Muscle of leg (tissue), 16 donors: Measurements from ENCODE around the gene PARVB. TPM values are rescaled to one million over a fixed set of nuclear protein-coding genes. Genes with fewer than 3 reads are reported as not detected.

Experiments used
- DNase-seq: peaks from one replicate; pipeline ENCODE4 v3.0.0; 2013
- H3K27ac ChIP-seq: one replicate; pipeline ENCODE4 v1.5.1; 2013; ENCODE audit warnings: mild to moderate bottlenecking, low read length, control low read depth
- H3K27me3 ChIP-seq: one replicate; pipeline ENCODE4 v1.6.1; 2013; ENCODE audit warnings: low read length; ENCODE audit not compliant: control insufficient read depth, insufficient read depth
- H3K36me3 ChIP-seq: one replicate; pipeline ENCODE4 v1.6.1; 2013; ENCODE audit warnings: low read length; ENCODE audit not compliant: control insufficient read depth, insufficient read depth
- H3K4me1 ChIP-seq: one replicate; pipeline ENCODE4 v1.6.1; 2013; ENCODE audit warnings: low read length; ENCODE audit not compliant: control insufficient read depth, insufficient read depth
- H3K4me3 ChIP-seq: one replicate; pipeline ENCODE4 v1.5.1; 2013; ENCODE audit warnings: low read length, control low read depth
- H3K9me3 ChIP-seq: replicated peaks from 2 replicates; pipeline ENCODE4 v1.6.1; 2013; ENCODE audit warnings: low read depth, low read length; ENCODE audit not compliant: control insufficient read depth
- WGBS: methylation state at CpG from one replicate; pipeline ENCODE4 v1.1.5; 2013; ENCODE audit warnings: missing lambda C conversion rate; ENCODE audit not compliant: insufficient coverage; 5-methylcytosine and 5-hydroxymethylcytosine counted together
- long read RNA-seq, 11 donors: transcript quantifications; one replicate each; lab custom pipeline, GENCODE V29; 2026
- polyA plus RNA-seq, 8 donors: library from polyadenylated mRNA; unstranded; fragments of 120-200 nt; gene quantifications; one replicate each; pipeline versions ENCODE4 v1.2.1 to v1.2.3, GENCODE V29; 2013; ENCODE audit warnings: inconsistent platforms in 1 of 8, low replicate concordance in 1 of 8; ENCODE audit not compliant: insufficient read length in 8 of 8, insufficient read depth in 1 of 8
- total RNA-seq: library from RNA; stranded (reverse); fragments of 120-200 nt; gene quantifications from one replicate; pipeline ENCODE4 v1.2.4, GENCODE V29; 2013

Gene PARVB
- total RNA-seq (42.7 TPM), polyA plus RNA-seq (10 to 100 TPM; 31.5 to 52.0 (median 44.0) TPM)
- long read RNA-seq, donor 1, full-length matches to known transcripts = 9 of 14 reads
- long read RNA-seq, donor 1, partial matches to known transcripts = 5 of 14 reads
- long read RNA-seq, donor 1, other reads (novel, unspliced or antisense) = 0 of 14 reads
- long read RNA-seq, donor 2, full-length matches to known transcripts = 1 of 1 reads
- long read RNA-seq, donor 2, partial matches to known transcripts = 0 of 1 reads
- long read RNA-seq, donor 2, other reads (novel, unspliced or antisense) = 0 of 1 reads
- long read RNA-seq, donor 3, full-length matches to known transcripts = 12 of 18 reads
- long read RNA-seq, donor 3, partial matches to known transcripts = 6 of 18 reads
- long read RNA-seq, donor 3, other reads (novel, unspliced or antisense) = 0 of 18 reads
- long read RNA-seq, donor 4, full-length matches to known transcripts = 9 of 14 reads
- long read RNA-seq, donor 4, partial matches to known transcripts = 5 of 14 reads
- long read RNA-seq, donor 4, other reads (novel, unspliced or antisense) = 0 of 14 reads
- long read RNA-seq, donor 5, full-length matches to known transcripts = 17 of 33 reads
- long read RNA-seq, donor 5, partial matches to known transcripts = 16 of 33 reads
- long read RNA-seq, donor 5, other reads (novel, unspliced or antisense) = 0 of 33 reads
- long read RNA-seq, donor 6, full-length matches to known transcripts = 17 of 33 reads
- long read RNA-seq, donor 6, partial matches to known transcripts = 11 of 33 reads
- long read RNA-seq, donor 6, other reads (novel, unspliced or antisense) = 5 of 33 reads
- long read RNA-seq, donor 7, full-length matches to known transcripts = 11 of 16 reads
- long read RNA-seq, donor 7, partial matches to known transcripts = 5 of 16 reads
- long read RNA-seq, donor 7, other reads (novel, unspliced or antisense) = 0 of 16 reads
- long read RNA-seq, donor 8, full-length matches to known transcripts = 1 of 1 reads
- long read RNA-seq, donor 8, partial matches to known transcripts = 0 of 1 reads
- long read RNA-seq, donor 8, other reads (novel, unspliced or antisense) = 0 of 1 reads
- long read RNA-seq, donor 9, full-length matches to known transcripts = 8 of 8 reads
- long read RNA-seq, donor 9, partial matches to known transcripts = 0 of 8 reads
- long read RNA-seq, donor 9, other reads (novel, unspliced or antisense) = 0 of 8 reads
- long read RNA-seq, donor 10, full-length matches to known transcripts = 10 of 10 reads
- long read RNA-seq, donor 10, partial matches to known transcripts = 0 of 10 reads
- long read RNA-seq, donor 10, other reads (novel, unspliced or antisense) = 0 of 10 reads
- long read RNA-seq, donor 11, full-length matches to known transcripts = 6 of 6 reads
- long read RNA-seq, donor 11, partial matches to known transcripts = 0 of 6 reads
- long read RNA-seq, donor 11, other reads (novel, unspliced or antisense) = 0 of 6 reads

- 1% methylated on average over 78 of the region's 83 CpGs for WGBS
- Histone ChIP-seq H3K36me3 (no peaks in the 10 kb centered on the region), H3K9me3 (no peaks in the 10 kb centered on the region), H3K4me3 (peak within 1 kb of the TSS; percentile 66), H3K27me3 (no peaks in the 10 kb centered on the region), H3K4me1 (peaks cover 55% of the 10 kb centered on the region), H3K27ac (peak within 1 kb of the TSS; percentile 96)
- DNase-seq = peak; percentile 49
These were observed at the start of gene PARVB for GRCh38 chr22:44024288-44024921. Gene PARVB (plus strand): TSS chr22:44024302. CDS start chr22:44024340, 38 bp downstream.

GRCh38 chr22:43975041-43975440 is 49.1 kb upstream of the PARVB start:
- Histone ChIP-seq H3K9me3 (no peaks in the 10 kb centered on the region), H3K36me3 (peaks cover 79% of the 10 kb centered on the region), H3K4me1 (no peaks in the 10 kb centered on the region), H3K27ac (no peak overlapping the region), H3K4me3 (no peak overlapping the region), H3K27me3 (no peaks in the 10 kb centered on the region)
- WGBS = 0% methylated on average over 1 of the region's 4 CpGs
- no peak for DNase-seq

GRCh38 chr22:43976861-43977795 is 47.0 kb upstream of the PARVB start:
- H3K27me3 ChIP-seq = no peaks in the 10 kb centered on the region
- no peaks in the 10 kb centered on the region for H3K4me1 ChIP-seq
- DNase-seq = no peak
- 95% methylated on average over 16 of the region's 19 CpGs for WGBS
- H3K36me3 ChIP-seq = peaks cover 78% of the 10 kb centered on the region
- H3K9me3 ChIP-seq = no peaks in the 10 kb centered on the region
- no peak overlapping the region for H3K4me3 ChIP-seq
- no peak overlapping the region for H3K27ac ChIP-seq

DNA sequence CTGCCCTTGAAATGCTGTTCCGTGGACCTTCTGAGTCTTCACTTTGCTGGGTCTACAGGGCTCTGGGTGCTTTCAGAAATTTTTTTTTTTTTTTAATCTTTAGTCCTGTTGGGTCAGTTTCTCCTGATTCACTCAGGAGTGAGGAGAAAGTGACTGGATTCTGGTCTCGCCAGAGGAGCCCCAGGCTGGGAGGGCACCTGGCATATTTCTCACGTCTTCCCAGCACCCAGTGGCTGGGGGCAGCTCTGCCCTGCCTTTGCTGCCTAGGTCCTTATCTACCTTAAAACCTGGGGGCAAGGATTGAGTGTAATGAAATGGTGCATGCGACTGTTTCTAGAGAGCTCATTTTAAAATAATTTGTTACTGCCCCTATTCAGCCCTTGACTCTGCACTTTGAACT is 45.5 kb upstream of the PARVB start:
- no CpG with 5 or more reads among the region's 4 CpGs for WGBS
- Histone ChIP-seq H3K36me3 (peaks cover 74% of the 10 kb centered on the region), H3K4me1 (no peaks in the 10 kb centered on the region), H3K9me3 (no peaks in the 10 kb centered on the region), H3K27me3 (no peaks in the 10 kb centered on the region), H3K4me3 (no peak overlapping the region), H3K27ac (no peak overlapping the region)
- no peak for DNase-seq

DNA sequence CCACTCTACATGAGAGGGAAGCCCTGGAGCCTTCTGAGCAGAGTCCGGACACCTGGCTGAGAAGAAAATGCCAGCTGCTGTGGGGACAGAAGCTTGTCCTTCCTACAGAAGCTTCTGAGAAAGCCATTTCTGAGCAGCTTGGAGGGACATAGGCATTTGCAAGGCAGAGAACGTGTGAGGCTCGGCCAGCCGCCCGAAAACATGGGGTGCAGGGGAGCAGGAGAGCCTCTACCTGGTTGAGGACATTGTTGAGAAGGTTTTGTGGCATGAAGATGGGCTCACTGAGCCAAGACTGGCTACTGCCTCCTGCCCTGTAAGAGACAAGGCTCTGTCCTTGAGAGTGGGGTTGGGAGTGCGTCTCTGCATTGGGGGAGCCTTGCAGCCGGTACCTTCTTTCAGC is 43.5 kb upstream of the PARVB start:
- Histone ChIP-seq H3K4me3 (no peak overlapping the region), H3K27ac (no peak overlapping the region), H3K4me1 (no peaks in the 10 kb centered on the region), H3K9me3 (no peaks in the 10 kb centered on the region), H3K27me3 (no peaks in the 10 kb centered on the region), H3K36me3 (peaks cover 65% of the 10 kb centered on the region)
- WGBS = 94% methylated on average over 7 of the region's 7 CpGs
- no peak for DNase-seq

DNA sequence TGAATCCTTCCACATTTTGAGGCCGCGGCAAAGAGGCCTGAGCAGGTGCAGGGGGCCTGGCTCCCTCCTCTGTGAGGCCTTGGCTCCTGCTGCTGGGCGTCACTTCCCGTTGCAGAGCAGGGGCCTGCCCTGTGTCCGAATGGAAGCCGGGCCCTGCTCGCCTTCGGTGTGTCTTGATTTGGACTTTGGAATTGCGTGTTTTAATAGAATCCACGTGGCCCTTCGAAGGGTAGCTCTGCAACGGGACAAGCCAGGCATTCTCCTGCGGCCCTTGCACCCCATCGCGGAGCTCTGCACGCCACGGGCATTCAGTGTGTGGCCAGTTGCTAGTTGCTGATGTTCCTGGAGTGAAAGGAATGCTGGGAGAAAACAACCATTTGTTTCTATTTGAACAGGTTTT is 43.1 kb upstream of the PARVB start:
- H3K4me3 ChIP-seq = no peak overlapping the region
- 94% methylated on average over 17 of the region's 17 CpGs for WGBS

GRCh38 chr22:43983808-43984207 is 40.3 kb upstream of the PARVB start:
- H3K4me3 ChIP-seq = no peak overlapping the region
- 97% methylated on average over 12 of the region's 16 CpGs for WGBS
- no peak overlapping the region for H3K27ac ChIP-seq
- peaks cover 5% of the 10 kb centered on the region for H3K4me1 ChIP-seq
- no peaks in the 10 kb centered on the region for H3K9me3 ChIP-seq
- H3K27me3 ChIP-seq = no peaks in the 10 kb centered on the region
- peaks cover 41% of the 10 kb centered on the region for H3K36me3 ChIP-seq
- DNase-seq = no peak

More for the DNA sequence above, 43.1 kb upstream of the PARVB start:
- no peak overlapping the region for H3K27ac ChIP-seq
- no peaks in the 10 kb centered on the region for H3K9me3 ChIP-seq
- DNase-seq = no peak
- no peaks in the 10 kb centered on the region for H3K27me3 ChIP-seq
- H3K36me3 ChIP-seq = peaks cover 62% of the 10 kb centered on the region
- H3K4me1 ChIP-seq = no peaks in the 10 kb centered on the region

DNA sequence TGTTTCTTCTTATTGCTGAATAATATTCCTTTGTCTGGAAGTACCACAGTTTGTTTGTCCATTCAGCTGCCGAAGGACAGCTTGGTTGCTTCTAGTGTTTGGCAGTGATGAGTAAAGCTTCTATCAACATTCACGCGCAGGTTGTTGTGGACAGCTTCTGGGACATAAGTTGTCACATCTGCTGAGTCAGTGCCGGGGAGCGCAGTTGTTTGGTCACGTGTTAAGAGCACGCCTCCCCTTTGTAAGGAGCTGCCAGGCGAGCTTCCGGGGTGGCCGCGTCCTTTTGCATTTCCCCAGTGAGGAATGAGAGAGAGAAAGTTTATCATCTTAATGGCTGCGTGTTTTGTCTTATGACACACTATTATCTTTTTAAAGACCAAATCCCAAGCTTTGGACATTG is 38.6 kb upstream of the PARVB start:
- Histone ChIP-seq H3K36me3 (peaks cover 38% of the 10 kb centered on the region), H3K27ac (no peak overlapping the region), H3K4me3 (no peak overlapping the region), H3K4me1 (peaks cover 5% of the 10 kb centered on the region), H3K9me3 (no peaks in the 10 kb centered on the region), H3K27me3 (no peaks in the 10 kb centered on the region)
- no peak for DNase-seq
- WGBS = 86% methylated on average over 9 of the region's 12 CpGs
